Measurements from ENCODE around the gene ARL16.

ARL16 gene

GRCh38 chr17:81655378-81656117 lies 28.0 kb downstream of the ARL16 start:
- H3K4me3 ChIP-seq (ENCODE audit: insufficient read depth, low read depth, low read length), result no peak overlapping the region
- WGBS, 2 experiments, result 91% methylated on average over 18 of the region's 18 CpGs
- H3K4me1 ChIP-seq (ENCODE audit: control insufficient read depth, insufficient read depth, low read length), result no peaks in the 10 kb centered on the region
- H3K36me3 ChIP-seq (ENCODE audit: control insufficient read depth, insufficient read depth, low read length), result no peaks in the 10 kb centered on the region
- no peaks in the 10 kb centered on the region for H3K9me3 ChIP-seq (ENCODE audit: control insufficient read depth, low read length)
- no peak overlapping the region for H3K27ac ChIP-seq (ENCODE audit: insufficient read depth, low read depth, low read length, poor library complexity, severe bottlenecking)
- H3K27me3 ChIP-seq (ENCODE audit: control insufficient read depth, insufficient read depth, low read length, poor library complexity, severe bottlenecking), result no peaks in the 10 kb centered on the region

GRCh38 chr17:81652906-81653771 lies 30.5 kb downstream of the ARL16 start:
- Histone ChIP-seq H3K4me1 (ENCODE audit: control insufficient read depth, insufficient read depth, low read length) (peaks cover 4% of the 10 kb centered on the region), H3K4me3 (ENCODE audit: insufficient read depth, low read depth, low read length) (no peak overlapping the region), H3K36me3 (ENCODE audit: control insufficient read depth, insufficient read depth, low read length) (no peaks in the 10 kb centered on the region), H3K9me3 (ENCODE audit: control insufficient read depth, low read length) (no peaks in the 10 kb centered on the region), H3K27me3 (ENCODE audit: control insufficient read depth, insufficient read depth, low read length, poor library complexity, severe bottlenecking) (peaks cover 13% of the 10 kb centered on the region), H3K27ac (ENCODE audit: insufficient read depth, low read depth, low read length, poor library complexity, severe bottlenecking) (no peak overlapping the region)
- WGBS, 2 experiments, result 43 to 46% methylated on average over 27 of the region's 27 CpGs

GRCh38 chr17:81651692-81652091 lies 31.9 kb downstream of the ARL16 start:
- WGBS, 2 experiments, result 92 to 94% methylated on average over 10 of the region's 10 CpGs
- H3K9me3 ChIP-seq (ENCODE audit: control insufficient read depth, low read length), result no peaks in the 10 kb centered on the region
- no peak overlapping the region for H3K4me3 ChIP-seq (ENCODE audit: insufficient read depth, low read depth, low read length)
- H3K4me1 ChIP-seq (ENCODE audit: control insufficient read depth, insufficient read depth, low read length), result peaks cover 4% of the 10 kb centered on the region
- no peaks in the 10 kb centered on the region for H3K36me3 ChIP-seq (ENCODE audit: control insufficient read depth, insufficient read depth, low read length)
- H3K27ac ChIP-seq (ENCODE audit: insufficient read depth, low read depth, low read length, poor library complexity, severe bottlenecking), result no peak overlapping the region
- H3K27me3 ChIP-seq (ENCODE audit: control insufficient read depth, insufficient read depth, low read length, poor library complexity, severe bottlenecking), result peaks cover 27% of the 10 kb centered on the region

- Histone ChIP-seq H3K36me3 (ENCODE audit: control insufficient read depth, insufficient read depth, low read length) (no peaks in the 10 kb centered on the region), H3K27me3 (ENCODE audit: control insufficient read depth, insufficient read depth, low read length, poor library complexity, severe bottlenecking) (peaks cover 29% of the 10 kb centered on the region), H3K4me1 (ENCODE audit: control insufficient read depth, insufficient read depth, low read length) (peaks cover 4% of the 10 kb centered on the region), H3K27ac (ENCODE audit: insufficient read depth, low read depth, low read length, poor library complexity, severe bottlenecking) (no peak overlapping the region), H3K9me3 (ENCODE audit: control insufficient read depth, low read length) (no peaks in the 10 kb centered on the region), H3K4me3 (ENCODE audit: insufficient read depth, low read depth, low read length) (no peak overlapping the region)
- 89 to 92% methylated on average over 9 of the region's 9 CpGs for WGBS, 2 experiments
Measured at GRCh38 chr17:81650951-81651350, 32.6 kb downstream of the ARL16 start.

- Histone ChIP-seq H3K27ac (ENCODE audit: insufficient read depth, low read depth, low read length, poor library complexity, severe bottlenecking) (no peak overlapping the region), H3K36me3 (ENCODE audit: control insufficient read depth, insufficient read depth, low read length) (no peaks in the 10 kb centered on the region), H3K4me3 (ENCODE audit: insufficient read depth, low read depth, low read length) (no peak overlapping the region), H3K27me3 (ENCODE audit: control insufficient read depth, insufficient read depth, low read length, poor library complexity, severe bottlenecking) (peaks cover 29% of the 10 kb centered on the region), H3K4me1 (ENCODE audit: control insufficient read depth, insufficient read depth, low read length) (peaks cover 4% of the 10 kb centered on the region), H3K9me3 (ENCODE audit: control insufficient read depth, low read length) (no peaks in the 10 kb centered on the region)
- 79 to 82% methylated on average over 13 to 14 of the region's 14 CpGs for WGBS, 2 experiments
Measured at GRCh38 chr17:81648707-81649085, 34.9 kb downstream of the ARL16 start.

- no peaks in the 10 kb centered on the region for H3K36me3 ChIP-seq (ENCODE audit: control insufficient read depth, insufficient read depth, low read length)
- no peak overlapping the region for H3K27ac ChIP-seq (ENCODE audit: insufficient read depth, low read depth, low read length, poor library complexity, severe bottlenecking)
- peaks cover 29% of the 10 kb centered on the region for H3K27me3 ChIP-seq (ENCODE audit: control insufficient read depth, insufficient read depth, low read length, poor library complexity, severe bottlenecking)
- peaks cover 4% of the 10 kb centered on the region for H3K4me1 ChIP-seq (ENCODE audit: control insufficient read depth, insufficient read depth, low read length)
- peak overlapping the region; percentile 22 for H3K4me3 ChIP-seq (ENCODE audit: insufficient read depth, low read depth, low read length)
- WGBS, 2 experiments, result 5% methylated on average over 77 to 78 of the region's 78 CpGs
- H3K9me3 ChIP-seq (ENCODE audit: control insufficient read depth, low read length), result no peaks in the 10 kb centered on the region
Measured at GRCh38 chr17:81648013-81648706, 35.4 kb downstream of the ARL16 start.

GRCh38 chr17:81647640-81648012 lies 36.0 kb downstream of the ARL16 start:
- WGBS, 2 experiments, result 40 to 42% methylated on average over 21 of the region's 21 CpGs
- Histone ChIP-seq H3K4me1 (ENCODE audit: control insufficient read depth, insufficient read depth, low read length) (peaks cover 4% of the 10 kb centered on the region), H3K36me3 (ENCODE audit: control insufficient read depth, insufficient read depth, low read length) (no peaks in the 10 kb centered on the region), H3K27ac (ENCODE audit: insufficient read depth, low read depth, low read length, poor library complexity, severe bottlenecking) (no peak overlapping the region), H3K9me3 (ENCODE audit: control insufficient read depth, low read length) (no peaks in the 10 kb centered on the region), H3K4me3 (ENCODE audit: insufficient read depth, low read depth, low read length) (peak overlapping the region; percentile 22), H3K27me3 (ENCODE audit: control insufficient read depth, insufficient read depth, low read length, poor library complexity, severe bottlenecking) (peaks cover 29% of the 10 kb centered on the region)

GRCh38 chr17:81646869-81647600 lies 36.6 kb downstream of the ARL16 start:
- 83 to 87% methylated on average over 12 of the region's 12 CpGs for WGBS, 2 experiments
- no peaks in the 10 kb centered on the region for H3K9me3 ChIP-seq (ENCODE audit: control insufficient read depth, low read length)
- H3K4me1 ChIP-seq (ENCODE audit: control insufficient read depth, insufficient read depth, low read length), result peaks cover 4% of the 10 kb centered on the region
- peaks cover 29% of the 10 kb centered on the region for H3K27me3 ChIP-seq (ENCODE audit: control insufficient read depth, insufficient read depth, low read length, poor library complexity, severe bottlenecking)
- H3K27ac ChIP-seq (ENCODE audit: insufficient read depth, low read depth, low read length, poor library complexity, severe bottlenecking), result no peak overlapping the region
- H3K4me3 ChIP-seq (ENCODE audit: insufficient read depth, low read depth, low read length), result no peak overlapping the region
- no peaks in the 10 kb centered on the region for H3K36me3 ChIP-seq (ENCODE audit: control insufficient read depth, insufficient read depth, low read length)

GRCh38 chr17:81644976-81645952 lies 38.3 kb downstream of the ARL16 start:
- Histone ChIP-seq H3K27me3 (ENCODE audit: control insufficient read depth, insufficient read depth, low read length, poor library complexity, severe bottlenecking) (peaks cover 29% of the 10 kb centered on the region), H3K4me3 (ENCODE audit: insufficient read depth, low read depth, low read length) (no peak overlapping the region), H3K4me1 (ENCODE audit: control insufficient read depth, insufficient read depth, low read length) (peaks cover 4% of the 10 kb centered on the region), H3K9me3 (ENCODE audit: control insufficient read depth, low read length) (no peaks in the 10 kb centered on the region), H3K36me3 (ENCODE audit: control insufficient read depth, insufficient read depth, low read length) (no peaks in the 10 kb centered on the region), H3K27ac (ENCODE audit: insufficient read depth, low read depth, low read length, poor library complexity, severe bottlenecking) (no peak overlapping the region)
- 88 to 89% methylated on average over 29 of the region's 29 CpGs for WGBS, 2 experiments

Data from ectodermal cell (in vitro differentiated cells).